Neural cell (in vitro differentiated cells): ENCODE results near the gene CNTNAP2.

Experiments used
- CTCF ChIP-seq: fragments of 450-650 bp; IDR thresholded peaks from 2 replicates; pipeline ENCODE4 v1.5.1; 2014; ENCODE audit warnings: antibody characterized with exemption, mild to moderate bottlenecking, moderate library complexity; ENCODE audit not compliant: poor library complexity, severe bottlenecking
- POLR2AphosphoS5 ChIP-seq: IDR thresholded peaks from 2 replicates; pipeline ENCODE4 v1.6.1; 2012
- RAD21 ChIP-seq: fragments of 450-650 bp; conservative IDR thresholded peaks from 2 replicates; pipeline ENCODE4 v1.6.1; 2014; ENCODE audit warnings: antibody characterized with exemption, mild to moderate bottlenecking, moderate library complexity
- REST ChIP-seq: IDR thresholded peaks from 2 replicates; pipeline ENCODE4 v1.6.1; 2012; ENCODE audit warnings: borderline replicate concordance

DNA sequence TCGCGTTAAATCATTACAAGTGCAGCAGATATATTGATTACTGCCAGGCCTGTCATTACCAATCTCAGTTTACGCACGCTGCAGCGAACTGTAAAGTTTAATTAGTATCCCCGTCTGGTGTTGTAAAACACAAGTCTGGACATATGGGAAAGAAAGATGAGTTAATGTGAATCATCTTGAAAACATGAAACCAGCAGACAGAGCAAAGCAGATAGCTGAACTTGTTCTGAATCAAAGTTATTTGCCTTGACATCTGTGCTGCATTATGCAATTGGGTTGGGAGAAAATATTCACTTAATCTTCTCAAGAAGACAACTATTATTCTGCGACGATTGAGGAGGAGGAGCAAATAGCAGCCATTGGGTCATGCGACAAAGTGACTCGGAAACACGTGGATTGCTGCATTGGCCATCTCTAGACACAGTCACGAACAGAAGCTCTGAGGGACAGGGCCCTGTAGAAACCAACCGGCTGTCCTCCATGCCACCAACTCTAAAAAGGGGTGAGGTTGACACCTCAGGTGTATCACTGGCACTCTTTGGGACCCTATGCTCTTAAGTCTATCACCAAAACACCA, 2317.7 kb downstream of the CNTNAP2 start:
- TF ChIP-seq CTCF (no peak), RAD21 (no peak), REST (no peak), POLR2AphosphoS5 (no peak)
